Measurements from ENCODE around the gene CD27. TPM values are rescaled to one million over a fixed set of nuclear protein-coding genes. Genes with fewer than 3 reads are reported as not detected.
"Not testable (repeated sequence)": the region's sequence is repeated elsewhere in the genome, so short reads cannot be mapped to it uniquely, and the experiment has no call there.

Gene CD27
- total and polyA plus RNA-seq, 9 of the 15 experiments (the other 6 are each of a cell fraction or from before 2014, with no cell fraction given), result 0.24 TPM; not detected in 8

DNA sequence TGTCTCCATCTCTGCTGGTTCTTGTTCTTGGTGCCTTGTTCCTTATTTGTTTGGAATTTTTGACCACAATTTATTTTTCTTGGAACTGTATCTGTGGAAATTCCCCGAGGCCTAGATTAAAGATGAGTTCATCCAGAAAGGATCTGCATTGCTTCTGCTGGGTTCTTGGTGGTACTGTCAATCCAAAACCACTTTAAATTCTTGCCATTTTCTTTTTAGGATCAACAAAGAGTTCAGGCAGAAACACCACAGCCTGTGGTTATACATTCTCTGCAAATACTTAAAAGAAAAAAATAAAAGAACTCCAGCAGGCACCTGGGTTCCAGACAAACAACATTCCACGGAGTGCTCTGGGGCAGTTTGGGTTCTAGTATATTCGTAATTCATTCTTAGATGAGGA, 31.7 kb downstream of the CD27 start (continued):
- TF ChIP-seq, protein P1, sequence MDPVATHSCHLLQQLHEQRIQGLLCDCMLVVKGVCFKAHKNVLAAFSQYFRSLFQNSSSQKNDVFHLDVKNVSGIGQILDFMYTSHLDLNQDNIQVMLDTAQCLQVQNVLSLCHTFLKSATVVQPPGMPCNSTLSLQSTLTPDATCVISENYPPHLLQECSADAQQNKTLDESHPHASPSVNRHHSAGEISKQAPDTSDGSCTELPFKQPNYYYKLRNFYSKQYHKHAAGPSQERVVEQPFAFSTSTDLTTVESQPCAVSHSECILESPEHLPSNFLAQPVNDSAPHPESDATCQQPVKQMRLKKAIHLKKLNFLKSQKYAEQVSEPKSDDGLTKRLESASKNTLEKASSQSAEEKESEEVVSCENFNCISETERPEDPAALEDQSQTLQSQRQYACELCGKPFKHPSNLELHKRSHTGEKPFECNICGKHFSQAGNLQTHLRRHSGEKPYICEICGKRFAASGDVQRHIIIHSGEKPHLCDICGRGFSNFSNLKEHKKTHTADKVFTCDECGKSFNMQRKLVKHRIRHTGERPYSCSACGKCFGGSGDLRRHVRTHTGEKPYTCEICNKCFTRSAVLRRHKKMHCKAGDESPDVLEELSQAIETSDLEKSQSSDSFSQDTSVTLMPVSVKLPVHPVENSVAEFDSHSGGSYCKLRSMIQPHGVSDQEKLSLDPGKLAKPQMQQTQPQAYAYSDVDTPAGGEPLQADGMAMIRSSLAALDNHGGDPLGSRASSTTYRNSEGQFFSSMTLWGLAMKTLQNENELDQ (CRISPR knock-in tag; IDR thresholded peaks at IDR 0.05; ENCODE audit: borderline replicate concordance), result no peak
- no peak for TF ChIP-seq ZNF717 (CRISPR knock-in tag; IDR thresholded peaks at IDR 0.05)
- TF ChIP-seq NCOA4 (IDR thresholded peaks at IDR 0.05; ENCODE audit: partially characterized antibody), result no peak
- no peak for TF ChIP-seq POLR3A (IDR thresholded peaks at IDR 0.05; ENCODE audit: borderline replicate concordance, extremely low read depth, insufficient read depth, insufficient read length)
- no peak for TF ChIP-seq BMI1 (IDR thresholded peaks at IDR 0.05; ENCODE audit: low read length)
- no peak for TF ChIP-seq NKRF (IDR thresholded peaks at IDR 0.05; ENCODE audit: borderline replicate concordance)

- H3K4me1 ChIP-seq (replicated peaks in 1 of 2; ENCODE audit: control insufficient read depth in 2 of 2, insufficient read depth in 2 of 2, low read length in 2 of 2); H3K9me3 ChIP-seq (replicated peaks; ENCODE audit: control insufficient read depth, insufficient read depth, low read depth, low read length); H3K9me1 ChIP-seq (ENCODE audit: control insufficient read depth, insufficient read depth, low read length); H3K36me3 ChIP-seq (ENCODE audit: control insufficient read depth, insufficient read depth, low read length); DNase-seq (ENCODE audit: extremely low read depth in 1 of 4, low spot score in 3 of 4); H3K79me2 ChIP-seq (ENCODE audit: control insufficient read depth, insufficient read depth, low read length); H4K20me1 ChIP-seq (replicated peaks; ENCODE audit: control insufficient read depth, insufficient read depth, low read length); H3K27me3 ChIP-seq (ENCODE audit: control insufficient read depth in 2 of 2, insufficient read depth in 2 of 2, low read length in 2 of 2); BruUV-seq (replicated peaks); CTCF ChIA-PET (ENCODE audit: low intra/inter-chr PET ratio); H3K27ac ChIP-seq (ENCODE audit: extremely low read depth, low read depth, low read length); H3K4me2 ChIP-seq (ENCODE audit: insufficient read depth, low read length); H2AFZ ChIP-seq (ENCODE audit: low read depth, low read length); intact Hi-C loops (cut with micrococcal nuclease); ATAC-seq; H3K9ac ChIP-seq (ENCODE audit: insufficient read depth in 1 of 2, low read depth in 2 of 2, low read length in 2 of 2); H3K4me3 ChIP-seq; in situ Hi-C loops (cut with MboI); FAIRE-seq: not testable (repeated sequence)
- POLR2A ChIA-PET, result interaction anchor here (0.8 kb wide), 2 partner anchors 9 to 12 kb away, joined by 3 read pairs; no protein-coding TSS in a partner anchor
- 48% methylated on average over 11 of the region's 37 CpGs for WGBS (ENCODE audit: insufficient coverage, low coverage, missing lambda C conversion rate)
Measured at GRCh38 chr12:6477601-6478377, 33.0 kb downstream of the CD27 start.

Data from K562 (cell line).